ENCODE measurements around the gene MYO3B. TPM values are rescaled to one million over a fixed set of nuclear protein-coding genes. Genes with fewer than 3 reads are reported as not detected.

The MYO3B gene
- polyA plus RNA-seq, 3 donors from 2014 or later: not detected

DNA sequence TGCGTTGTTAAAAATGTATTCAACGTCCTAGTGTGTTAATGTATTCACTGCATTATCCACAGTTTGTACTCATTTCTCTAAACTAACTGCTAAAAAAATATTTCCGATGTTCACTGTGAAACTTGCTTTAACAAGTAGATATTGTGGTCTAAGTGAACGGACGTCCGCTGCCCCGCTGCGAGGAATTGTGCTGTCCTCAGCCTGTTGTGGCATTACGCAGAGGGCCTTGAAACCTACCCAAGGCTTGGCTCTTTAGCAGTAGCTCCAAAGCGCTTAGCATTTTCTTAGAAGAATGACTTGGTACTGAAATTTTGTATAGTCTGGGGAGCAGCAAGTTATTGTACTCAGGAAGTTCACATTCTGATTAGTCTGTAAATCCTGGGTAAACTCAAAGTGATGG is 400.7 kb downstream of the MYO3B start:
- Mint-ChIP-seq H3K27me3 (ENCODE audit: low read depth in 3 of 3) (peaks cover 0 to 7% (median 2%) of the 10 kb centered on the region in 3 donors), H3K4me3 (no peak overlapping the region), H3K9me3 (no peaks in the 10 kb centered on the region)

DNA sequence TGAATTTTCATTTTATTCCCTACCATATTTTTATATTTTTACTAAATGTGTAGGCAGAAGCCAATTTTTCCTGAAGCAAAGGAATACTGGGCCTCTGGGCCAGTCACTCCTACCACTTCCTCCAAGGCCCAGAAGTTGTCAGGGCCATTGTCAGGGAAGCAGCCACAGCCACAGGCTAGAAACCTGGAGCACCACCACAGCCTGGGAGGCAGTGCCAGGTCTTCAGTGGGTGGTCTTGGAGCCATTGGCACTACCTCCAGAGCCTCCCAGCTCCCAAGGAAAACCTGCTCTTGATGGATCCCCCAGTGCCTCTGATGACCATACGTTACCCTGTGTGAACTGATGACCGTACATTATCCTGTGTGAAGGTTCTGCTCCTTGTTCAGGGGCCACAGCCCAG is 401.6 kb downstream of the MYO3B start:
- Mint-ChIP-seq H3K4me3 (no peak overlapping the region), H3K27ac (no peak overlapping the region), H3K4me1 (no peaks in the 10 kb centered on the region), H3K36me3 (no peaks in the 10 kb centered on the region), H3K27me3 (ENCODE audit: low read depth in 3 of 3) (peaks cover 0 to 7% (median 0%) of the 10 kb centered on the region in 3 donors), H3K9me3 (no peaks in the 10 kb centered on the region)
- no peak for DNase-seq

More for the DNA sequence above, 400.7 kb downstream of the MYO3B start:
- Mint-ChIP-seq H3K36me3 (no peaks in the 10 kb centered on the region), H3K27ac (no peak overlapping the region), H3K4me1 (no peaks in the 10 kb centered on the region)
- no peak for DNase-seq

DNA sequence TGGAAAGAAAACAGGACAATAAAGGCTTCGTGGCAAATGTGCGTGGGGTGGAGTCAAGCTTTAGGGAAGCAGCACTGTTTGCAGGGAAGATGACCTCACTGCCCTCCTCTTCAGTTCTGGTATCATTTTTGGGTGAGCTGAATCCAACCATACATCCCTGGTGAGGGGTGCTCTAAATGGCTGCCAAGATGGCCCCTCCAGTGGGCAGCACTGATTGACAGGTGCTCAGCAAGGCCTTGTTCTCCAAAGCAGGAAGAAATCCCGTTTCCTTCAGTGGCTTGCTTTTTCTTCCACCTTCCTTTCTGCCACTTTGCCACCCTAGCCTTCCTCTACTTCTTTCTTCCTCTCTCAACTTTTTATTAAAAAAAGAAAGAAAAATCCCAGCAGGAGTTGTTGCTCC is 404.4 kb downstream of the MYO3B start:
- Mint-ChIP-seq H3K4me3 (no peak overlapping the region), H3K27ac (no peak overlapping the region), H3K4me1 (no peaks in the 10 kb centered on the region), H3K36me3 (no peaks in the 10 kb centered on the region), H3K9me3 (no peaks in the 10 kb centered on the region), H3K27me3 (ENCODE audit: low read depth in 3 of 3) (peaks cover 0 to 7% (median 0%) of the 10 kb centered on the region in 3 donors)
- DNase-seq: no peak

DNA sequence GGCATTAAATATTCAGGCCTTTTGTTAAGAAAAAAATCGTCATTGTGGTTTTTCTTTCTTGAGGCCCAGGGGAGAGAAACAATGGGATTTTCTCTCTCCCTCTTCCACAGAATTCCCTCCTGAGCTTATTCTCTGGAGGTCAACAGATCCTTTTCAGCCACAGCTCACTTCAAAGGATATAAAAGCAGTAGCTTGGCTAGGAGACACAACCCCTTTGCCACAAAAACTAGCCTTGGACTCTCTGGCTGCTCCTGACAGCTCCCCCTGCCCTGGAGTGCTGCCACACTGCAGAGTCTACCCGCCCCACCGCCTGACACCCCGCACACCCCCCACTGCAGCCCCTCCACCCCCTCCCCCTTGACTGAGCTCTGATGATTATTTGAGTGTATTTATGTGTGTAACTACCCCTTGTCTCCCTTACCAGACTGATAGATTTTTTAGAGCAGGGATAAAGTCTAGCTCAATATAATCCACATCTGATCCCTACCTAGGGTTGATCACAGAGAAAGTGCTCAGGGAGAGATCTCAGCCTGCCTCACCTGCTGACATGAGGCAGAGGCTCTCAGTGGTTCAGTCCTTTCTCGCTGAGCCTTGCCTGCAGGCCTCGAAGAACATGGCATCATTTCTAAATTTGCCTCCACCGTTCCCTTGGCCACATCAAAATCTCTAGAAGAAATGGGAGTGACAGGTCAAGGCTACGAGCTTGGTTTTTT is 405.0 kb downstream of the MYO3B start:
- peaks cover 0 to 4% (median 0%) of the 10 kb centered on the region in 3 donors for H3K27me3 Mint-ChIP-seq (ENCODE audit: low read depth in 3 of 3)
- no peak overlapping the region for H3K27ac Mint-ChIP-seq
- no peak for DNase-seq
- H3K36me3 Mint-ChIP-seq: no peaks in the 10 kb centered on the region
- H3K4me1 Mint-ChIP-seq: no peaks in the 10 kb centered on the region
- no peaks in the 10 kb centered on the region for H3K9me3 Mint-ChIP-seq
- H3K4me3 Mint-ChIP-seq: no peak overlapping the region

DNA sequence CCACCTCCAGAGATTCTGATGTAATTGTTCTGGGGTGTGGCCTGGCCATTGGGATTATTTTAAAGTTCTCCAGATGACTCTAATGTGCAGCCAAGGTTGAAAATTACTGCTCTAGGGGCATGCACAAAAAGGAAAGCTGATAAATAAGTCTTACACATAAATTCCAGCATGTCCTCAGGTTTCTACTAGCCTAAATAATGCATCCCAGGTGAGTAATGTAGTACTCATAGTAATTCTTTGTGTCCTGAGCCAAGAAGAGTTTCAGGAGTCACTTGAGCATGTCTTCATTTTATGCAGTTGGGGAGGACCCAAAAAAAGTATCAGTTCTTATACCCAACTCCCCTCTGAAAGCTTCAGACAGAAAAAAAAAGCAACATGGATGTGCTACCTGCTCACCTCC is 407.1 kb downstream of the MYO3B start:
- Mint-ChIP-seq H3K27me3 (ENCODE audit: low read depth in 3 of 3) (peaks cover 0 to 5% (median 0%) of the 10 kb centered on the region in 3 donors), H3K27ac (no peak overlapping the region), H3K36me3 (no peaks in the 10 kb centered on the region), H3K4me1 (no peaks in the 10 kb centered on the region), H3K9me3 (no peaks in the 10 kb centered on the region), H3K4me3 (no peak overlapping the region)
- DNase-seq: no peak

DNA sequence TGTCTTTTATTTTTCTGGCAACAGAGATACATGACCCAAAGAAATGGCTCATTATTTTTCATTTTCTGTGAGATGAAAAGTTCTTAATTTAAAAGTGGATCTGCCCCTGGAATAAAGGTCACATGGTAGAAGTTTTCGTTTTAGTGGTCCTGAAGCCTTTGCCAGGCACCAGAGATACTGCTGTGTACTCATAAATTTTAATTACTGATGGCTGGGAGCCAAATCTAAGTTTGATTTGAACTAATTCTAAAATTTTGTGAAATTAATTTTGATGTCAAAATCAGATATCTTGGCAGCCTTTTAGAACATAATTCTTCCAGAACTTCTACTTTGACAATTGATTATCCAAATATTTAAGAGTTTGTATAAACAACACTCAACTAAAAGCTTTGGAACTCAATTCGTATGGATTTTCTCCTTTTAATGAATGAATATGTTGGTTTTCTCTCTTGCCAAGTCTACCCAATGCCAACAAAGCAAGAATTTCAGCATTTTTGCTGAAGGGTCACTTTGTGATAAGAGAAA is 408.7 kb downstream of the MYO3B start:
- H3K36me3 Mint-ChIP-seq: no peaks in the 10 kb centered on the region
- H3K27me3 Mint-ChIP-seq (ENCODE audit: low read depth in 3 of 3): peaks cover 0 to 2% (median 0%) of the 10 kb centered on the region in 3 donors
- DNase-seq: no peak
- H3K27ac Mint-ChIP-seq: no peak overlapping the region
- H3K4me3 Mint-ChIP-seq: no peak overlapping the region
- H3K4me1 Mint-ChIP-seq: no peaks in the 10 kb centered on the region
- no peaks in the 10 kb centered on the region for H3K9me3 Mint-ChIP-seq

DNA sequence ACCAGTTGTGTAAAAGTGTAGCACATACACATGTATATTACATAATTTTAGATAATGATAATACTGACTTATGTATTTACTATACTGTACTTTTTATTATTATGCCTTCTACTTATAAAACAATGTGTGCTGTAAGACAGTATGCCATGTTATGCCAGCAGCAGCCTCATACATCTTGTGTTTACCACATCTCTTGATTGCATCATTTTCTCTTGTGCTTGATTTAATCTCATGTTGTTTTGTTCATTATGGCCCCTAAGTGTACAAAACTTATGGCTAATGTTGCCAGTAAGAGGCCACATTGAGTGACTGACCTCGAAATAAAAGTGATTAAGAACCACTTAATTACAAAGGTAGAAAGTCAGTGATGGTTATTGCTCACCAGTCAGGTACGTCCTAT is 409.2 kb downstream of the MYO3B start:
- Mint-ChIP-seq H3K9me3 (no peaks in the 10 kb centered on the region), H3K27ac (no peak overlapping the region), H3K36me3 (no peaks in the 10 kb centered on the region), H3K4me3 (no peak overlapping the region), H3K4me1 (no peaks in the 10 kb centered on the region), H3K27me3 (ENCODE audit: low read depth in 3 of 3) (peaks cover 0 to 2% (median 0%) of the 10 kb centered on the region in 3 donors)
- DNase-seq: no peak

DNA sequence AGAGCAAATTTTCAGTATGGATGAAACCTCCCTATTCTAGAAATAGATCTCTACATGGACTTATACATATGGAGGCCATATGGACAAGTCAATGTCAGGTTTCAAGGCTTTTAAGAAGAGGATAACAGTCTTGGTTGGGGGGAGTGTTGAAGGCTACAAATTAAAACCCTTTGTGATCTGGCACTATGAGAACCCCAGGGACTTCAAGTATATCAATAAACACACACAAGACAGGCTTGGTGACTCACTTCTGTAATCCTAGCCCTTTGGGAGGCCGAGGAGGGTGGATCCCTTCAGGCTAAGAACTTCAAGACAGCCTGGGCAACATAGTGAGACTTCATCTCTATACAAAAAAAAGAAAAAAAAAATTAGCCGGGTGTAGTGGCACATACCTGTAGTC is 410.0 kb downstream of the MYO3B start:
- Mint-ChIP-seq H3K36me3 (no peaks in the 10 kb centered on the region), H3K9me3 (no peaks in the 10 kb centered on the region), H3K4me3 (no peak overlapping the region), H3K27me3 (ENCODE audit: low read depth in 3 of 3) (peaks cover 0 to 2% (median 0%) of the 10 kb centered on the region in 3 donors), H3K27ac (no peak overlapping the region), H3K4me1 (no peaks in the 10 kb centered on the region)
- DNase-seq: no peak

DNA sequence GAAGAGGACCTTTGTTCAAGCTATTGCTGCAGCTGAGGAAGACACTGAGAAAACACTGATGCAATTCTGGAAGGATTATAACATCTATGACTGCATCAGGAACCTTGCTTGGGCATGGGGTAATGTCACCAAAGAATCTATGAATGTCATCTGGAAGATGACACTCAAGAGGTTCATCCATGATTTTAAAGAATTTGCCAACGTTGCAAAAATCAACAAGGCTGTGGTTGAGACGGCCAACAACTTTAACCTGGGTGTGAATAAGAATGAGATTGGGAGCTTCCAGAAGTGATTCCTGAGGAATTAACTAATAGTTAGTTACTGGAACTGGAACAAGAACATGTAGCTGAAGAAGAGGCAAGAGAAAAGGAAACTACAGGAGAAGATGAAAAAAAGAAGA is 410.8 kb downstream of the MYO3B start:
- no peak overlapping the region for H3K4me3 Mint-ChIP-seq
- no peaks in the 10 kb centered on the region for H3K9me3 Mint-ChIP-seq
- H3K27ac Mint-ChIP-seq: no peak overlapping the region

DNA sequence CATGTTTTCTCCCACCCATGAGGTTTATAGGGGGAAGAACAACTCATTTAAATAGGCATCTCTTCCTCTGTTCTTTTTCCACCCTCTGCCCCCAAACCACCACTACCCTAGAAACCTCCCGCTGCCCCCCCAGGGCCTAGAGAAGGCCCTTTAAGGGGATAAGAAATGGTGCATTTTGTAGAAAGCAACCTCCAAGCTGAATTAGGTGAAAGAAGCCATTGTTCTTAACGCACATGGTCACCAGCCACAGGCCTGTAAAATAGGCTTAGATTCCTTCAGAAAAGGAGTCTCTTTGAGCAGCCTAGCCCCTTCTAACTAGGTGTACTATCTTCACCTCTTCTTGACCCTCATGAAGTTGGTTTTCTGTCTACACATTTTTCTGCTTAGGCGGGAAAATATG is 418.6 kb downstream of the MYO3B start:
- Mint-ChIP-seq H3K36me3 (no peaks in the 10 kb centered on the region), H3K27me3 (ENCODE audit: low read depth in 3 of 3) (peaks cover 0 to 3% (median 2%) of the 10 kb centered on the region in 3 donors), H3K9me3 (no peaks in the 10 kb centered on the region), H3K4me1 (no peaks in the 10 kb centered on the region), H3K4me3 (no peak overlapping the region), H3K27ac (no peak overlapping the region)
- no peak for DNase-seq

More for the DNA sequence above, 410.8 kb downstream of the MYO3B start:
- Mint-ChIP-seq H3K36me3 (no peaks in the 10 kb centered on the region), H3K4me1 (no peaks in the 10 kb centered on the region), H3K27me3 (ENCODE audit: low read depth in 3 of 3) (peaks cover 0 to 2% (median 0%) of the 10 kb centered on the region in 3 donors)
- no peak for DNase-seq

DNA sequence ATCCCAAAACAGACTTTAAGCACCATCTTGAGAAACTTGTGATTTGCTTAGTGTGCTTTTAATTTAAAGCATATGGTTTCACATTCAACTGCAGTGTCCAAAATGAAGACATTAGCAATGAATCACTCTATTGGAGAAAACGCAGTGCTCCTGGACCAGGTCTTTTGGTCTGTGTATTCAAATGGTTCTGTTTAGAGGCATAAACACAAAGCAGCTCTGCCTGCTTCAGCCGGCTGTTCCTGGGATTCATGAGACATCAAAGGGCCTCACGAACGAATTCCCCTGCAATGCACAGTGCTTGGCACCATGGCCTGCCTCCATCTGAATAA is 420.1 kb downstream of the MYO3B start:
- no peak overlapping the region for H3K27ac Mint-ChIP-seq
- H3K4me3 Mint-ChIP-seq: no peak overlapping the region
- no peak for DNase-seq
- peaks cover 0 to 5% (median 2%) of the 10 kb centered on the region in 3 donors for H3K27me3 Mint-ChIP-seq (ENCODE audit: low read depth in 3 of 3)
- no peaks in the 10 kb centered on the region for H3K4me1 Mint-ChIP-seq
- no peaks in the 10 kb centered on the region for H3K36me3 Mint-ChIP-seq
- no peaks in the 10 kb centered on the region for H3K9me3 Mint-ChIP-seq

DNA sequence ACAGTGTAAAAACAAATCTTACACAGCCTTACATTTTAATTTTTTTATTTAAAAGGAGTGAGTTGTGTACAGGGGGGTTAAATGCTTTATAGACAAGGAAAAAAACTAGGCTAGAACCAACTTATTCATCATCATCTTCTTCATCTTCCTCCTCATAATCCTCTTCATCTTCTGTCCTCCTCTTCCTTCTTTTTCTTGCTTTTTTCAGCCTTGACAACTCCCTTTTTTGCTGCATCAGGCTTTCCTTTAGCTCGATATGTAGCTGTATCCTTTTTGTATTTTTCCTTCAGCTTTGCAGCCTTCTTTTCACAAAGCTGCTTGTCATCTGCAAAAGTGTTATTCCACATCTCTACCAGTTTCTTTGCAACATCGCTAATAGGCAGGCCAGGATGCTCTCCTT is 423.5 kb downstream of the MYO3B start:
- DNase-seq: no peak
- H3K4me3 Mint-ChIP-seq: no peak overlapping the region
- H3K27me3 Mint-ChIP-seq (ENCODE audit: low read depth in 3 of 3): peaks cover 2 to 14% (median 5%) of the 10 kb centered on the region in 3 donors
- no peaks in the 10 kb centered on the region for H3K4me1 Mint-ChIP-seq
- no peak overlapping the region for H3K27ac Mint-ChIP-seq
- no peaks in the 10 kb centered on the region for H3K36me3 Mint-ChIP-seq
- no peaks in the 10 kb centered on the region for H3K9me3 Mint-ChIP-seq

DNA sequence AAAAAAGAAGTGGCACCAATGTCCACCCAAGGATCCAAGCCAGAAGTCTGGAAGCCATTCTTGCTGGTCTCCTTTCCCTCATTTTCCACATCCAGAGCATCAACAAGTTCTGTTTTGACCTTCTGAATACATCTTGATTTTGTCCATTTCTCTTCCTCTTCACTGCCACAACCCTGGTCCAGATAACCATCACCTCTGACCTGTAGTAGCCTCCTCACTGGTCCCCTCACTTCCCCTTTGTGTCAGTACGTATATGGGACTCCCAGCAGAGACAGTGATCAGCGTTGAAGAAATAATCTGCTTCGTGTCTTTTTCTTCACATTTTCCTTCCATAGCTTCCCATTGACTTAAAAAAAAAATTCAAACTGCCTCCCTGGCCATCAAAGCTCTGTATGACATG is 427.9 kb downstream of the MYO3B start:
- H3K9me3 Mint-ChIP-seq: no peaks in the 10 kb centered on the region
- DNase-seq: no peak
- no peak overlapping the region for H3K27ac Mint-ChIP-seq
- H3K4me1 Mint-ChIP-seq: no peaks in the 10 kb centered on the region
- no peak overlapping the region for H3K4me3 Mint-ChIP-seq
- H3K36me3 Mint-ChIP-seq: no peaks in the 10 kb centered on the region
- H3K27me3 Mint-ChIP-seq (ENCODE audit: low read depth in 3 of 3): peaks cover 5 to 15% (median 7%) of the 10 kb centered on the region in 3 donors

DNA sequence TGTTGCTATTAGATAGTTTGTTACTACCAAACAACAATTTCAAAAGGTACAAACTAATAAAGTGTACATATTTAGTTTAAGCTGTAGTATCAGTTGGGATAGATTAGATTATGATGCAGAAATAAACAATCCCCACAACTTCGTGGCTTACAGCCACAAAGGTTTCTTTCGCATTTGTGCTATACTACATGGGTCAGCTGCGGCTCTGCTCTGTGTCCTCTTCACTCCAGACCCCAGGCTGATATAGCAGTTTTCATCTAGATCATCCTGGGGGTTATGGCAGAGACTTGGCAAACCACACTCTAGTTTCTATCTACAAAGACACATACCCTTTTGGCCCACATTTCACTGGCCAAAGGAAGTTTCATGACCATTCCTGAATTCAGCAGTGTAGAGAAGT is 429.2 kb downstream of the MYO3B start:
- Mint-ChIP-seq H3K36me3 (no peaks in the 10 kb centered on the region), H3K9me3 (no peaks in the 10 kb centered on the region), H3K27me3 (ENCODE audit: low read depth in 3 of 3) (peaks cover 5 to 12% (median 7%) of the 10 kb centered on the region in 3 donors), H3K4me1 (no peaks in the 10 kb centered on the region), H3K4me3 (no peak overlapping the region), H3K27ac (no peak overlapping the region)
- no peak for DNase-seq

DNA sequence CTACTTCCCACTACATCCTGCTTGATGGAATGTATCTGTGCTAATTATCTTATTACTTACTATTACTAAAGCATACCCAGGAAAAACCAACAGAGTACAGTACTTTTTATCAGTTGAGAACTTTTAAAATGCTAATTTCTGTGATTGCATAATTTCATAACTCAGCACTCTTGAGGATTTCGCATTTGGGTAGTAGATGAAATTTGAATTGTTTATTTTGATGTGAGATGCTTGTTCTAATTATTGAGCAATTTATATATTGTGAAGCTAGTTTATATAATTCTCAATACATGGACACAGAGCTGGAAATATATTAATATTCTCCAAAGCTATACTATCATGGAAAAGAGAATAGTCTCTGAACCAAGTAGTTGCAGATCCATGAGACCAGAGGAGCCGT is 432.7 kb downstream of the MYO3B start:
- Mint-ChIP-seq H3K36me3 (no peaks in the 10 kb centered on the region), H3K27me3 (ENCODE audit: low read depth in 3 of 3) (peaks cover 4 to 10% (median 5%) of the 10 kb centered on the region in 3 donors), H3K27ac (no peak overlapping the region), H3K4me1 (no peaks in the 10 kb centered on the region), H3K9me3 (no peaks in the 10 kb centered on the region), H3K4me3 (no peak overlapping the region)
- no peak for DNase-seq

All from immature natural killer cell (primary cell).